ENCODE results near the gene SLC22A4.

Gene SLC22A4

DNA sequence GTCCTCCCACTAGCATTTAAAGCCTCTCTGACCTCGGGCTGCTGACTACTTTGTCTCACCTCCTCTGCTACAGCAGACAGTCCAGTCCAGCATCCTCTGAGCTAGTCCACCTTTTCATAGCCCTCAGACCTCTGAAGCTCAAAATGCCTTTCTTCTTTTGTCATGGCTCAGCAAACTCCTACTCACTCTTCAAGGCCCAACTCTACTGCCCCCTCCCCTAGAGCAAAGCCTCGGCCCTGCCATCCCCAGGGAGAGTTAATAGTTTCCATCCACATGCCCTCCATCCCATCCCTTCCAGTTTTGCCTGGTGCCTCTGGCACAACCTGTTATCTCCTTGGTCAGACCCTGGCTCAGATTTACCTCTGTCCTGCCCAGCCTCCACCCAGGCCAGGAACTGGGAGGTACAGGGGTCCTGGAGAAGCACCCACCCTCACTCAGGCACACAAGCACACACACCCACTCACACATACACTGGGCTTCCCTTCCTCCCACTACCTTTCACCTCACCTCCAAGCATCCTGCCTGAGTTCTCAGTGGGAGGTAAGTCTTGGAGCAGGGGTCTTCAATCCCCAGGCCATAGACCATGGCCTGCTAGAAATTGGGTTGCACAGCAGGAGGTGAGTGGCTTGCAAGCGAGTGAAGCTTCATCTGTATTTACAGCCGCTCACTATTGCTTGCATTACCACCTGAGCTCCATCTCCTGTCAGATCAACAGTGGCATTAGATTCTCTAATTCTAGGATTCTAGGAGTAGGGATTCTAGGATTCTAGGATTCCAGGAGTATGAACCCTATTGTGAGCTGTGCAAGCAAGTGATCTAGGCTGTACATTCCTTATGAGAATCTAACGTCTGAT lies 18.6 kb upstream of the SLC22A4 start:
- no peak for DNase-seq (ENCODE audit: low read depth)

- no peak for DNase-seq (ENCODE audit: low read depth)
Observed at GRCh38 chr5:132277256-132277655, 16.9 kb upstream of the SLC22A4 start.

- DNase-seq (ENCODE audit: low read depth), result no peak
Observed at GRCh38 chr5:132277971-132278853, 16.0 kb upstream of the SLC22A4 start.

GRCh38 chr5:132279801-132280200 lies 14.4 kb upstream of the SLC22A4 start:
- no peak for DNase-seq (ENCODE audit: low read depth)

- no peak for DNase-seq (ENCODE audit: low read depth)
Observed at GRCh38 chr5:132280371-132281240, 13.6 kb upstream of the SLC22A4 start.

DNA sequence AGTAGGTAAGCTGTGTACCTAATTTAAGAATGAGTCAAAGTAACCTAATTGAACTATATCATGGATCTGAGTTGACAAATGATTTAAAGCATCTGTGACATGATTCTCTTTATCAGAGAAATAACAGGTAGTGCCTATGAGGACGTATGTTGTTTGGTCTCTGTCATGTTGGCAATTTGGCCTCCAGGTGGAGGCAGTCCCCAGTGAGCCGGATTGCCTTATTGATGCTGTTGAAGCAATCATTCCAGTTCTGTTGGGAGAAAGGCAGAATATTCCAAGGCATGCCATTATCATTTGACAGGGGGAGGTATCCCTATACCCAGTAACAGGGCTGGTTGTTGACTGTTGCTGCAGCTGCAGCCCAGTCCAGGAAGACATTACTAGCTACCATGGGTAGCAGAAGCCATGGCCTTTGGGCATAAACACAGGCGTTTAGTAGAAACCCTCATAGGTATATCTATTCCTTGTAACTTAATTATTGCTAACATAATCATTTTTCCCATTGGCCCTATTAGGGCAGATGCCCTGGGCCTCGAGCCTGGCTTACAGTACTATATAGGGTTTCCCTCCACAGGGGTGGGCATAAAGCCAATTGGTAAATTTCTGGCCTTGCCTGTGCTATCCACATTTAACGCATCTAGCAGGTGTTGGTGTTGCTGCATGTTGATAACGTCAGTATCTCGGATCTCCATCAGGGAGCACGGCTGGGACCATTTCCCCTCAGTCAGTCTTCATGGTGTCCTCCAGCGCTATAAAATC lies 12.2 kb upstream of the SLC22A4 start:
- no peak for DNase-seq (ENCODE audit: low read depth)

DNA sequence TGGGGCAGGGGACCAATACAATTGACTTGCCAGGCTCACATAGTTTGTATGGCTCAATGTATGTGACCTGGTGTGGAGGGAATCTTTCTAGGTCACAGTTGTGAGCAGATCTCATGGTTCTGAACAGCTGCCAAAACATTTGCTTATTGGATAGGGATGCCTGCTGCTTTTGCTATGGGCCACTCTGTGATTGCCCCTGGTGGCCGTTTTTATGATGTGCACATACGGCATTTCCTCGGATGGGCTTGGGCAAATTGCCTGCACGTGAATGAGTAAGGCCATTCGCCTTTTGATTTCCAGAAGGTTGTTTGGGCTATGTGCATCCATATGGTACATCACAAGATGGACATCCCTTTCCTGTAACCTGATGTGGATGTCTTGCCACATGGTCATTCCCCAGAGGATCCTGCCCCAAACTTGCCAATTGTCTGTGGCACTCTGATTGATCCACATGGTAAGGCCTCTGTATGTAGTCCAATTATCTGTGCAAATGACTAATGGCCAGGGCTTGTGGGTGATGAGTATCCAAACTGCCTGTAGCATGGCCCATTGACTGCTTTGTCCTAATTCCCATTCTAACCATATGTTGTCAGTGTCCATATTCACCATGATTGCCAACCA lies 10.7 kb upstream of the SLC22A4 start:
- no peak for DNase-seq (ENCODE audit: low read depth)

DNA sequence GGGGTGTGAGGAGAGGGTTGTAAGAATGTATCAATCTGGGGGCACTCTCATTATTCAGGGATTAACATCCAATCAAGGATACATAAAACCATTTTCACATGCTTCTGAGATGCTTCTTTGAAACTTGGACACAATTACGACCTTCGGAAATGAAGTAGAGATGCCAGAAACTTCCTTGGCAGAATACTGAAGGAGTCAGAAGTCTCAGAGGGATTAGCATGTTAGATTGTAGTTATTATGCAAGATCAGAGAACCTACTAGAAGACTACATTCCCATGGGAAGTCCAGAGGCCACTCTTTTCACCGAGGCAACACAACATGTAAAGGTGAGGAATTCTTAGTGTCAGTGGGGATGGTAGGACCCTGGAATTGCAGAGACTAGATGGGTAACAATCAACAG lies 5.1 kb upstream of the SLC22A4 start:
- no peak for DNase-seq (ENCODE audit: low read depth)

- no peak for DNase-seq (ENCODE audit: low read depth)
Observed at GRCh38 chr5:132291026-132291425, 3.2 kb upstream of the SLC22A4 start.

DNA sequence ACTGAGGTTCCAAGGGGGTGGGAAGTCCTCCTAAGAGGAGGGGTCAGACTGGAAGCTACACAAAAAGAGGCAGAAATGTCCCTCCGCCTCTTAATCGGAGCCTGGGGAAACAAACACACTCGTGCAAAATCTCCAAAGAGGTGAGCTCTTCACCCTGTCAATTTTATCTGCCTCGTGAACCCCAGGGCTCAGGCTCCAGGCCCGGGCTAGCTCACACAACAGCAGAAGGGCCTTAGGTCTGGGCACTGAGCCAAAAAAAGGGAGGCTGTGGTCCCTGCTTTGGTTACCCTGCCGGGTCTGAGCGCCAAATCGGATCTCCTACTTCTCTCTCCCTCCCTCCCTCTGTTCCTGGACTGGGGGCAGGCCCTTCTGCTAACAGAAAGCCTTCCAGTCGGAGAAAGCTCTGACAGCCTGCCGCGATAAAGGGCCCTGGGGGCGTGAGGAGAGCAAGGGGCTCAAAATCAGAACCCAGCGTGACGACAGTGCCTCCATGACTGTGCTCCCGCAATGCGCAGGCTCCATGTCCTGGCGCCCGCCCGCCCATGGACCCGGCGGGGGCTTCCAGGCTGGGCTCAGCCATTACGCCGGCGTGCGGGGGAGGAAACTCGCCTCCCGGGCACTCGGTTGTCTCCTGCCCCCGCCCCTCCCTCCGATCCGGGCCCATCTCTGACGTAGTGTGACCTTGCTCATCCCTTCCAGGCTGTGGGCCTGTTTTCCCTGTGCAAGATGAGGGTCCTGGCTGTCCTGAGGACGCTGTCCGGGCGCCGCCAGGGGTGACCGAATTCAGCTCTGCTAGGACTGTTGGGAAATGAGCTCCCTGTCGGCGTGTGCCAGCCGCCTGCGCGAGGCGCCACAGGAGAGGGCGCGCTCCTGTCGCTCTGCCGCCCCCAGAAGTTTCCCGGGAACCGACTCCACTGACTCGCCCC lies 865 bp upstream of the SLC22A4 start:
- peak; percentile 49 for DNase-seq (ENCODE audit: low read depth)

GRCh38 chr5:132294728-132295504 lies 722 bp downstream of the SLC22A4 start:
- DNase-seq (ENCODE audit: low read depth), result peak; percentile 30

GRCh38 chr5:132295505-132296411 lies 1.6 kb downstream of the SLC22A4 start:
- no peak for DNase-seq (ENCODE audit: low read depth)

DNA sequence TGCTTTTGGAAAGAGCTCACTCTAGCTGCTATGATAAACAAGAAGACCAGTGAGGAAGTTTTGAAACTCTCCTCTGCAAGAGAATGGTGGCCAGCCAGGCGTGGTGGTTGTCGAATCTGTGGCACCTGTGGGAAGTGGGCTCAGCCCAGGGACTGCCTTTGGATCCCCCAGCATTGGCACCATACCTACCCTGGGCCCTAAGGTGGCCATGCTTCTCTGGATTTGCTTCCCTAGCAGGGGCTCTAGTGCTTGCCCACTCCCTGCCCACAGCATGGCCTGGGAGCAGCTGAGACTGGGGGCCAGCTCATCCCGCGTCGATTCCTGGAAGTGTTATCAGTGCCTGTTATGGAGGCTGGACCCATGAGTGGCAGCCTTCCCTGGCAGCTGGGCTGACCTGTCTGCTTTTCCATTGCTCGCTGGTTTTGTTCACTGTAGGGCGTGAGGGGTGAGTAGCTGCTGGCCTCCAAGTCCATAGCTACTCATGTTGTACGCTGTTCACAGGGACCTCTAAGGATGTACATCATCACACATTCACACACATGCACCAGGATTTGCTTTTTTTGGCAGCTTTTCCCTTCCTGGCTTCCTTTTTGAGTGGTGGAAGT lies 2.3 kb downstream of the SLC22A4 start:
- DNase-seq (ENCODE audit: low read depth), result no peak

- DNase-seq (ENCODE audit: low read depth), result no peak
Observed at GRCh38 chr5:132297211-132297940, 3.2 kb downstream of the SLC22A4 start.

DNA sequence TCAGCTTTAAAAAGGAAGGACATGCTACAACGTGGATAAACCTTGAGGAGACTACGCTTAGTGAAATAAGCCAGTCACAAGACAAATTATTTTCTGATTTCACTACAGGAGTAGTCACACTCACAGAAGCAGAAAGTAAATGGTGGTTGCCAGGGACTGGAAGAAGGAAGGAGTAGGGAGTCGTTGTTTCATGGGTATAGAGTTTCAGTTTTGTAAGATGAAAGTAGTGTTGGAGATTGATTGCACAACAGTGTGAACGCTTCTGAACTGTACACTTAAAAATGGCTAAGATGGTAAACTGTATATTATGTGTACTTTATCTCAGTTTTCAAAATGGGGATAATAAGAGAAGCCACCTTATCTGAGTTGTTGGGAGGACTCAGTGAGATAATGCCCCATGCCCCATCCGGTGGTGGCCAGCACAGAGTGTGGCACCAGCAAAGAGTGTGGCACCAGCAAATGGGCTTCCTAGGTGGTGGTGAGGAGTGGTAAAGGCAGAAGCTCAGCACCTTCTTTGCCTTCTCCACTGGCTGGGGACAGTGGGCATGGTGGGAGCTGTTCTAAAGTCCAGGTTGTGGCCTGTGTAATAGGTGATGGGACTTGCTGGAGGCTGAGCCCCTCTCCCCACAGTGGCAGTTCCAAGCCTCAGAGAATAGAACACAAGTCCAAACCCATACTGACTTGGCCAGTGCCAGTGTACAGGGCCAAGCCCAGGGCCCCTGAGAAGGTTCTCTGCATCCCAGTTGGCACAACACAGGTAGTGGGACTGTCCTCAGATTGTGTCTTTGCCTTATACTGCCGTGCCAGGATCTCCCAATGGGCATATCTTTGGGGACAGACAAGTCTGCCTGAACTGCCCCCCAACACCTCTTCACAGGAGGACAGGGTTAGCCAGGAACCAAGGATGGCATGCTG lies 4.4 kb downstream of the SLC22A4 start:
- no peak for DNase-seq (ENCODE audit: low read depth)

DNA sequence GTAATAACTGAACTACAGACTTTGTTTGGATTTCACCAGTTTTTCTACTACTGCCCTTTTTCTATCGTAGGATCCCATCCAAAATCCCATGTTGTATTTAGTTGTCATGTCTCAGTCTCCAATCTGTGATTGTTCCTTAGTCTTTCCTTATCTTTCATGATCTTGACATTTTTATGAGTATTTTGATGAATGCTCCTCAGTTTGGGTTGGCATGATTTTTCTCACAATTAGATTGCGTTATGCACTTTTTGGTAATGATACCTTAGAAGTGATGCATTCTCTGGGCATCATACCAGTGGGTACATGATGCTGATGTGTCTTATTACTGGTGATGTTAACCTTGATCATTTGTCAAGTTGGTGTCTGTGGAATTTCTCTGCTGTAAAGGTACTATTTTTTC lies 5.7 kb downstream of the SLC22A4 start:
- no peak for DNase-seq (ENCODE audit: low read depth)
